Prostate gland (tissue), 2 donors: ENCODE measurements around the gene B4GALNT3. TPM values are rescaled to one million over a fixed set of nuclear protein-coding genes. Genes with fewer than 3 reads are reported as not detected.

Source experiments
- DNase-seq: peaks from one replicate; pipeline ENCODE4 v3.0.0-alpha.2; 2019; ENCODE audit warnings: low spot score
- H3K27ac ChIP-seq, 2 donors: fragments of 200-600 bp; sonication (generic); 2 replicates each; pipeline ENCODE4 v1.5.1; 2017 to 2019
- H3K27me3 ChIP-seq: fragments of 200-600 bp; sonication (generic); replicated peaks from 2 replicates; pipeline ENCODE4 v1.5.1; 2019; ENCODE audit not compliant: insufficient read depth
- H3K36me3 ChIP-seq, 2 donors: fragments of 200-600 bp; sonication (generic); 1 replicate in 1 of 2; 2 replicates in 1 of 2; pipeline versions ENCODE4 v1.5.1 to v1.8.1; 2017 to 2019
- H3K4me1 ChIP-seq: fragments of 200-600 bp; sonication (generic); replicated peaks from 2 replicates; pipeline ENCODE4 v1.5.1; 2019
- H3K4me3 ChIP-seq, 2 donors: fragments of 200-600 bp; sonication (generic); 2 replicates each; pipeline ENCODE4 v1.5.1; 2017 to 2019
- H3K9me3 ChIP-seq: fragments of 200-600 bp; sonication (generic); 2 replicates; pipeline ENCODE4 v1.5.1; 2017
- POLR2A ChIP-seq: fragments of 450-650 bp; IDR thresholded peaks from one replicate; pipeline ENCODE4 v1.6.1; 2016; ENCODE audit warnings: antibody characterized with exemption, mild to moderate bottlenecking
- POLR2AphosphoS5 ChIP-seq: sonication (generic); formaldehyde crosslinking; IDR thresholded peaks from one replicate; pipeline ENCODE4 v1.6.1; 2017; ENCODE audit warnings: antibody characterized with exemption
- WGBS: methylation state at CpG from one replicate; pipeline ENCODE4 v1.1.5; 2018; 5-methylcytosine and 5-hydroxymethylcytosine counted together
- intact Hi-C: fragments of 100-400 bp; cut with DNase I; formaldehyde crosslinking; loops from one replicate; pipeline ENCODE4 v1.14.2; 2022
- total RNA-seq, 2 donors: library from RNA; depleted of rRNA; stranded (reverse); fragments of >200 nt; gene quantifications; one replicate each; pipeline ENCODE4 v1.1.0, GENCODE V29; 2016
- TF ChIP-seq, protein P1 (sequence below), 4 experiments: fragments of 200-600 bp in 2 of 4; fragments of 450-650 bp in 2 of 4; sonication (generic) in 2 of 4; IDR thresholded peaks; 1 replicate in 3 of 4; 2 replicates in 1 of 4; pipeline ENCODE4 v1.5.1; 2016 to 2019; ENCODE audit warnings: antibody characterized with exemption in 4 of 4, mild to moderate bottlenecking in 2 of 4, moderate library complexity in 2 of 4

The B4GALNT3 gene
- total RNA-seq, 2 donors from 2014 or later = 7.1 to 16.3 TPM

- no peaks in the 10 kb centered on the region for H3K4me1 ChIP-seq
- no peaks in the 10 kb centered on the region for H3K9me3 ChIP-seq
- H3K4me3 ChIP-seq = no peak overlapping the region
- no peaks in the 10 kb centered on the region for H3K27me3 ChIP-seq
- TF ChIP-seq, protein P1, sequence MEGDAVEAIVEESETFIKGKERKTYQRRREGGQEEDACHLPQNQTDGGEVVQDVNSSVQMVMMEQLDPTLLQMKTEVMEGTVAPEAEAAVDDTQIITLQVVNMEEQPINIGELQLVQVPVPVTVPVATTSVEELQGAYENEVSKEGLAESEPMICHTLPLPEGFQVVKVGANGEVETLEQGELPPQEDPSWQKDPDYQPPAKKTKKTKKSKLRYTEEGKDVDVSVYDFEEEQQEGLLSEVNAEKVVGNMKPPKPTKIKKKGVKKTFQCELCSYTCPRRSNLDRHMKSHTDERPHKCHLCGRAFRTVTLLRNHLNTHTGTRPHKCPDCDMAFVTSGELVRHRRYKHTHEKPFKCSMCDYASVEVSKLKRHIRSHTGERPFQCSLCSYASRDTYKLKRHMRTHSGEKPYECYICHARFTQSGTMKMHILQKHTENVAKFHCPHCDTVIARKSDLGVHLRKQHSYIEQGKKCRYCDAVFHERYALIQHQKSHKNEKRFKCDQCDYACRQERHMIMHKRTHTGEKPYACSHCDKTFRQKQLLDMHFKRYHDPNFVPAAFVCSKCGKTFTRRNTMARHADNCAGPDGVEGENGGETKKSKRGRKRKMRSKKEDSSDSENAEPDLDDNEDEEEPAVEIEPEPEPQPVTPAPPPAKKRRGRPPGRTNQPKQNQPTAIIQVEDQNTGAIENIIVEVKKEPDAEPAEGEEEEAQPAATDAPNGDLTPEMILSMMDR (IDR thresholded peaks at IDR 0.05) = no peak
- TF ChIP-seq POLR2AphosphoS5 (no peak), POLR2A (no peak)
- intact Hi-C loops = no loop called here
- DNase-seq = no peak
- no peak overlapping the region for H3K27ac ChIP-seq
- H3K36me3 ChIP-seq = no peaks in the 10 kb centered on the region
- 82% methylated on average over 1 of the region's 1 CpG for WGBS
These were observed 4.9 kb upstream of the B4GALNT3 start for GRCh38 chr12:454833-455232.

- no peaks in the 10 kb centered on the region for H3K9me3 ChIP-seq
- DNase-seq = no peak
- TF ChIP-seq, protein P1 (IDR thresholded peaks at IDR 0.05) = no peak
- TF ChIP-seq POLR2A (no peak), POLR2AphosphoS5 (no peak)
- no peak overlapping the region for H3K27ac ChIP-seq
- no peaks in the 10 kb centered on the region for H3K36me3 ChIP-seq
- intact Hi-C loops = no loop called here
- H3K4me1 ChIP-seq = no peaks in the 10 kb centered on the region
- no peaks in the 10 kb centered on the region for H3K27me3 ChIP-seq
- 56% methylated on average over 2 of the region's 2 CpGs for WGBS
- H3K4me3 ChIP-seq = no peak overlapping the region
These were observed 3.9 kb upstream of the B4GALNT3 start for GRCh38 chr12:455821-456220.

DNA sequence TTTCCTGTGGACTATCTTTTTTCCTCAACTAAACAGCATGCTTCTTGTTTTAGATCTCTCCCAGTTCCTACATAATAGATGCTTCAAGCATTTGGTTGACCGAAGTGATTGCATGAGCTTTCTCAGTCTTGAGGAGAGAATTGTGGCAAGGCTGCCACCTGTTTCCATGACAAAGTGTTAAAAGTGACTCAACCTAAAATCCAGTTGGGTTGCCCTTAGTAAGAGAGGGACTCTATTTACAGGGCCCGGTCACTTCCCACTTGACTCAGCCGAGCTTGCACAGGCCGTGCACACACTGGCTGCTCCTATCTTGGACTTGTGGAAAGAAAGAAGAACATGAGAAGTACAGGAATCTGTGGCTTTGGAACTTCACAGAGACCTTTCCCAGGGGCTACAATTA is 2.1 kb upstream of the B4GALNT3 start:
- no peaks in the 10 kb centered on the region for H3K27me3 ChIP-seq
- no peak for DNase-seq
- WGBS = 91% methylated on average over 4 of the region's 4 CpGs
- no peaks in the 10 kb centered on the region for H3K4me1 ChIP-seq
- no peak overlapping the region for H3K27ac ChIP-seq
- no peaks in the 10 kb centered on the region for H3K36me3 ChIP-seq
- intact Hi-C loops = no loop called here
- TF ChIP-seq POLR2AphosphoS5 (no peak), POLR2A (no peak)
- TF ChIP-seq, protein P1 (IDR thresholded peaks at IDR 0.05) = no peak
- no peaks in the 10 kb centered on the region for H3K9me3 ChIP-seq
- no peak overlapping the region for H3K4me3 ChIP-seq

DNA sequence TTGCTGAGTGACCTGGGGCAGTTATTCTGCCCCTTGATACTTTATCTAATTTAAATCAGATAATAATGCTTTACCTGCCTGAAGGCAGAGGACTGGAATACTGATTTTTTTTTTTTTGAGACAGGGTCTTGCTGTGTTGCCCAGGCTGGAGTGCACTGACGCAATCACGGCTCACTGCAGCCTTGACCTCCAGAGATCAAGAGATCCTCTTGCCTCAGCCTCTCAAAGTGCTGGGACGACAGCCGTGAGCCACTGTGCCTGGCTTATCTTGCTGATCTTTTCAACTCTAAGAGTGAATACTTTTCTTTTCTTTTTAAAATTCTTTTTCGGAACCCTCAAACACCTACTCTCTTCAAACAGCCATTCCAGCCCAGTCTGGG is 699 bp upstream of the B4GALNT3 start:
- 45% methylated on average over 5 of the region's 5 CpGs for WGBS
- no peaks in the 10 kb centered on the region for H3K27me3 ChIP-seq

More for the DNA sequence above, 699 bp upstream of the B4GALNT3 start:
- TF ChIP-seq, protein P1 (IDR thresholded peaks at IDR 0.05) = no peak
- TF ChIP-seq POLR2AphosphoS5 (no peak), POLR2A (no peak)
- Histone ChIP-seq H3K9me3 (no peaks in the 10 kb centered on the region), H3K4me1 (no peaks in the 10 kb centered on the region), H3K27ac (no peak overlapping the region), H3K36me3 (no peaks in the 10 kb centered on the region), H3K4me3 (no peak overlapping the region)
- no peak for DNase-seq
- intact Hi-C loops = no loop called here
